SK-MEL-5 (cell line): ENCODE data around the gene PCSK1. TPM values are rescaled to one million over a fixed set of nuclear protein-coding genes. Genes with fewer than 3 reads are reported as not detected.

Source experiments
- DNase-seq: peaks from one replicate; pipeline ENCODE4 v3.0.0-alpha.2; 2016; ENCODE audit warnings: low read depth, low spot score
- in situ Hi-C: cut with HindIII; loops from 2 replicates; pipeline ENCODE4 v1.10.0; 2016; ENCODE audit warnings: low sequenced_read_pairs, high pct_unique_total_duplicates, low pct_unique_long_range_greater_than_20kb
- total RNA-seq: library from RNA; depleted of rRNA; stranded (reverse); fragments of >200 nt; shearing (Covaris generic); gene quantifications from 2 replicates; pipeline ENCODE4 v1.2.3, GENCODE V29; 2014; rRNA removed

PCSK1 gene
- total RNA-seq, 1 experiment from 2014 or later: 10.9 TPM

GRCh38 chr5:96343094-96343493 is 90.0 kb downstream of the PCSK1 start:
- DNase-seq: no peak
- in situ Hi-C loops: no loop called here

GRCh38 chr5:96342581-96342980 is 90.5 kb downstream of the PCSK1 start:
- in situ Hi-C loops: no loop called here

More at GRCh38 chr5:96342581-96342980, 90.5 kb downstream of the PCSK1 start:
- no peak for DNase-seq

Other genes starting within 250 kb of the PCSK1 start
- gene CAST, start 229.1 kb upstream of the PCSK1 start, total RNA-seq: 283 and 285 TPM in 2 replicates